HG03439 (cell line): ENCODE results near the gene SPATA6L.

ENCODE experiments used
- ATAC-seq: cut with Tn5 transposase; IDR thresholded peaks from one replicate; pipeline ENCODE4 v1.9.1; 2021; ENCODE audit warnings: mild to moderate bottlenecking, moderate library complexity; ENCODE audit not compliant: unreplicated experiment

SPATA6L gene

GRCh38 chr9:4666042-4666699, at the start of gene SPATA6L:
TSS of gene SPATA6L (minus strand) at chr9:4666480. CDS start at chr9:4666250, 230 bp downstream.
- no peak for ATAC-seq

- ATAC-seq = no peak
These were observed 48.2 kb upstream of the SPATA6L start for GRCh38 chr9:4714266-4715016.

GRCh38 chr9:4713849-4714248, 47.6 kb upstream of the SPATA6L start:
- no peak for ATAC-seq

GRCh38 chr9:4709380-4709779, 43.1 kb upstream of the SPATA6L start:
- ATAC-seq = no peak

- ATAC-seq = no peak
These were observed 40.8 kb upstream of the SPATA6L start for GRCh38 chr9:4706971-4707622.

- ATAC-seq = no peak
These were observed 39.7 kb upstream of the SPATA6L start for GRCh38 chr9:4706021-4706420.

GRCh38 chr9:4704129-4704528, 37.8 kb upstream of the SPATA6L start:
- no peak for ATAC-seq

GRCh38 chr9:4701526-4701925, 35.2 kb upstream of the SPATA6L start:
- no peak for ATAC-seq

- ATAC-seq = no peak
These were observed 34.7 kb upstream of the SPATA6L start for GRCh38 chr9:4700932-4701331.

- no peak for ATAC-seq
These were observed 33.8 kb upstream of the SPATA6L start for GRCh38 chr9:4700091-4700490.

- ATAC-seq = no peak
These were observed 25.5 kb upstream of the SPATA6L start for GRCh38 chr9:4691795-4692194.

GRCh38 chr9:4690144-4690543, 23.9 kb upstream of the SPATA6L start:
- peak; percentile 39 for ATAC-seq

GRCh38 chr9:4689687-4690104, 23.4 kb upstream of the SPATA6L start:
- peak; percentile 71 for ATAC-seq

- no peak for ATAC-seq
These were observed 22.7 kb upstream of the SPATA6L start for GRCh38 chr9:4689021-4689420.

- ATAC-seq = no peak
These were observed 20.3 kb upstream of the SPATA6L start for GRCh38 chr9:4686584-4686983.

- ATAC-seq = no peak
These were observed 19.8 kb upstream of the SPATA6L start for GRCh38 chr9:4686112-4686511.

- no peak for ATAC-seq
These were observed 18.5 kb upstream of the SPATA6L start for GRCh38 chr9:4684820-4685219.

GRCh38 chr9:4680750-4681149, 14.5 kb upstream of the SPATA6L start:
- no peak for ATAC-seq

GRCh38 chr9:4680173-4680525, 13.9 kb upstream of the SPATA6L start:
- peak; percentile 4 for ATAC-seq

- ATAC-seq = peak; percentile 97
These were observed 13.2 kb upstream of the SPATA6L start, which contains the start of gene CDC37L1 for GRCh38 chr9:4679268-4680172. TSS of gene CDC37L1 (plus strand) at chr9:4679569. CDS start at chr9:4679768, 199 bp downstream.
